ENCODE measurements around the gene LZIC.

- TF ChIP-seq CTCF (IDR thresholded peaks at IDR 0.05 in 4 of 5, conservative IDR thresholded peaks at IDR 0.05 in 1 of 5): no peak
- no peak for TF ChIP-seq POLR2A (IDR thresholded peaks at IDR 0.05)
These were observed 15.9 kb downstream of the LZIC start for GRCh38 chr1:9927259-9927658.
